Measurements from ENCODE around the gene DECR2.

DNA sequence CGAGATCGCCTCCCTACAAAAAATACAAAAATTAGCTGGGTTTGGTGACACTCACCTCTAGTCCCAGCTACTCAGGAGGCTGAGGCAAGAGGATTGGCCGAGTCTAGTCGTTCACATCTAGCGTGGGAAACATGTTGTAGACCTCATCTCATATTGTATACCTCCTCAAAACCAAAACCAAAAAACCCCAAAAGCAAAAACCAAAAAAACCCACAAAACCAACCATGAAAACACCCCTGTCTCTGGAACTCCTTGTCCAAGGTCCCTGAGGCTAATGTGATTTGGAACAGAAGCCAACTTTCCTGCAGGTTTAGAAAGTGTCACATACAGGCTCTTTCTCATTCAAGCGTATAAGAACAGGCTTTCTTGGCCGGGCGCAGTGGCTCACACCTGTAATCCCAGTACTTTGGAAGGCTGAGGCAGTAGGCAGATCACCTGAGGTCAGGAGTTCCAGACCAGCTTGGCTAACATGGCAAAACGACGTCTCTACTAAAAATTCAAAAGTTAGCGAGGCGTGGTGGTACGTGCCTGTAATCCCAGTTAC lies 52.8 kb downstream of the DECR2 start:
- TF ChIP-seq, protein P1, sequence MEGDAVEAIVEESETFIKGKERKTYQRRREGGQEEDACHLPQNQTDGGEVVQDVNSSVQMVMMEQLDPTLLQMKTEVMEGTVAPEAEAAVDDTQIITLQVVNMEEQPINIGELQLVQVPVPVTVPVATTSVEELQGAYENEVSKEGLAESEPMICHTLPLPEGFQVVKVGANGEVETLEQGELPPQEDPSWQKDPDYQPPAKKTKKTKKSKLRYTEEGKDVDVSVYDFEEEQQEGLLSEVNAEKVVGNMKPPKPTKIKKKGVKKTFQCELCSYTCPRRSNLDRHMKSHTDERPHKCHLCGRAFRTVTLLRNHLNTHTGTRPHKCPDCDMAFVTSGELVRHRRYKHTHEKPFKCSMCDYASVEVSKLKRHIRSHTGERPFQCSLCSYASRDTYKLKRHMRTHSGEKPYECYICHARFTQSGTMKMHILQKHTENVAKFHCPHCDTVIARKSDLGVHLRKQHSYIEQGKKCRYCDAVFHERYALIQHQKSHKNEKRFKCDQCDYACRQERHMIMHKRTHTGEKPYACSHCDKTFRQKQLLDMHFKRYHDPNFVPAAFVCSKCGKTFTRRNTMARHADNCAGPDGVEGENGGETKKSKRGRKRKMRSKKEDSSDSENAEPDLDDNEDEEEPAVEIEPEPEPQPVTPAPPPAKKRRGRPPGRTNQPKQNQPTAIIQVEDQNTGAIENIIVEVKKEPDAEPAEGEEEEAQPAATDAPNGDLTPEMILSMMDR (IDR thresholded peaks at IDR 0.05; ENCODE audit: insufficient read depth, low read depth, low read length), result no peak
- TF ChIP-seq EZH2 (IDR thresholded peaks at IDR 0.05; ENCODE audit: insufficient read depth, low read length), result no peak
